HG03432 (cell line): ENCODE data around the gene VWF.
"Not testable (repeated sequence)": the region's sequence is repeated elsewhere in the genome, so short reads cannot be mapped to it uniquely, and the experiment has no call there.

Experiments used
- ATAC-seq: cut with Tn5 transposase; IDR thresholded peaks from one replicate; pipeline ENCODE4 v1.9.1; 2021; ENCODE audit warnings: mild to moderate bottlenecking, moderate library complexity; ENCODE audit not compliant: unreplicated experiment

VWF gene

DNA sequence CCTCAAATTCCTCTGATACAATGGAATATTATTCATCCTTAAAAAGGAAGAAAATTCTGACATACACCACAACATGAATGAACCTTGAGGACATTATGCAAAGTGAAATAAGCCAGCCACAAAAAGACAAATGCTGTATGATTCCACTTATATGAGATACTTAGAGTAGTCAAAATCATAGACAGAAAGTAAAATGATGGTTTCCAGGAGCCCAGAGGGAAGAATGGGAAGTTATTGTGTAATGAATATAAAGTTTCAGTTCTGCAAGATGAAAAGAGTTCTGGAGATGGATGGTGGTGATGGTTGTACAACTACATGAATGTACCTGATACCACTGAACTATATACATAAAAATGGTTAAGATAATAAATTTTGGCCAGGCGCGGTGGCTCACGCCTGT lies 18.3 kb downstream of the VWF start:
- no peak for ATAC-seq

DNA sequence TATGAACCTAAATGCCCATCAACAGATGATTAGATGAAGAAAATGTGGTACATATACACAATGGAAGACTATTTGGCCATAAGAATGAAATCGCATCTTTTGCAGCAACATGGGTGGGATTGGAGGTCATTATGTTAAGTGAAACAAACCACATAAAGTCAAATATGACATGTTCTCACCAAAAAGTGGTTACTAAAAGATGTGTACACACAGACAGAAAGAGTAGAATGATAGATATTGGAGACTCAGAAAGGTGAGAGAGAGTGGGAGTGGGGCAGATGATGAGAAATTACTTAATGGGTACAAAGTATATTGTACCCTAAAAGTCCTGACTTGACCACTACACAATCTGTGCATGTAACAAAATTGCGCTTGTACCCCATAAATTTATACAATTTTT lies 19.6 kb downstream of the VWF start:
- ATAC-seq: no peak

DNA sequence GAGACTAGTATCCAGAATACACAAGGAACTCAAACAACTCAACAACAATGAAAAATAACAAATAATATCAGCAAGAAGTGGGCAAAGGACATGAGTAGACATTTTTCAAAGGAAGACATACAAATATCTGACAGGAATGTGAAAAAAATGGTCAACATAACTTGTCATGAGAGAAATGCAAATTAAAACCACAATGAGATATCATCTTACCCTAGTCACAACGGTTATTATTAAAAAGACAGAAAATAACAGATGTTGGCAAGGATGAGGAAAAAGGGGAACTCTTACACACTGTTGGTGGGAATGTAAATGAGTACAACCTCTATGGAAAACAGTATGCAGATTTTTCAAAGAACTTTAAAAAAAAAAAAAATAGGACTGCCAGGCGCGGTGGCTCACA lies 20.4 kb downstream of the VWF start:
- no peak for ATAC-seq

GRCh38 chr12:6102021-6102420 lies 22.4 kb downstream of the VWF start:
- ATAC-seq: not testable (repeated sequence)

GRCh38 chr12:6099316-6099715 lies 25.2 kb downstream of the VWF start:
- no peak for ATAC-seq

- no peak for ATAC-seq
Measured at GRCh38 chr12:6097411-6097810, 27.1 kb downstream of the VWF start.

DNA sequence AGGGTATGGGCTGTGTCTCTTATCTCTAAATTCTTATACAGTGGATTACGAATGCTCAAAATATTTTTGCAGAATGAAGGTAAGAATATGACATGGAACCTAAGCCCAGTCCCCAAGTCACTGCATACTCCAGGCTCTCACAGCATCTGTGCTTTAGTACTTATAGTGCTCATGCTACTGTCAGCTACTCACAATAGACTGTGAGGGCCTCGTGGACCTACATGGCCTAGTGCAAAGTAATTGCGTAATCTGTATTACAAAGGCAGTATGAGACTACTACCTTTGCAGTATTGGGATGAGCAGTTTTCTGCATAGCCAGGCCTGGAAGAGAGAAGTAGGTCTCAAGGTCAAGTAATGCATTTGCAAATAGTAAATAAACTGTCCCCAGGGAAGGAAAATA lies 27.9 kb downstream of the VWF start:
- no peak for ATAC-seq

GRCh38 chr12:6095269-6095668 lies 29.2 kb downstream of the VWF start:
- no peak for ATAC-seq

DNA sequence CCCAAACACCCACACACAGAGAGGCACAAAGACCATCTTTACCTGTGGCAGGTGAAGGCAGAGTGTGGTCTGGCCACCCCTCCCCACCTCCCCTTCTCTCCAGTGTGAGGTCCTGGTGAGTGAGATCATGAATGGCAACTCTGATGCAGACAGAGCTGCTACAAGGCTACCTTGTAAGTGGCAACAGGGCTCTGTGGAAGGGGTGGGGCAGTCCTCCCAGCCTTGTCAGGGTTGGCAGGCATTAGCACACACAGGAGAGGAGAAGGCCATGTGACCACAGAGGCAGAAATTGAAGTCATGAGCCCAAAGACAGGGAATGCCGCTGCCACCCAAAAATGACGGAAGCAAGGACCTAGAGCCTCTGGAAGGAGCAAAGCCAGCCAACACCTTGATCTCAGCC lies 30.7 kb downstream of the VWF start:
- ATAC-seq: no peak

DNA sequence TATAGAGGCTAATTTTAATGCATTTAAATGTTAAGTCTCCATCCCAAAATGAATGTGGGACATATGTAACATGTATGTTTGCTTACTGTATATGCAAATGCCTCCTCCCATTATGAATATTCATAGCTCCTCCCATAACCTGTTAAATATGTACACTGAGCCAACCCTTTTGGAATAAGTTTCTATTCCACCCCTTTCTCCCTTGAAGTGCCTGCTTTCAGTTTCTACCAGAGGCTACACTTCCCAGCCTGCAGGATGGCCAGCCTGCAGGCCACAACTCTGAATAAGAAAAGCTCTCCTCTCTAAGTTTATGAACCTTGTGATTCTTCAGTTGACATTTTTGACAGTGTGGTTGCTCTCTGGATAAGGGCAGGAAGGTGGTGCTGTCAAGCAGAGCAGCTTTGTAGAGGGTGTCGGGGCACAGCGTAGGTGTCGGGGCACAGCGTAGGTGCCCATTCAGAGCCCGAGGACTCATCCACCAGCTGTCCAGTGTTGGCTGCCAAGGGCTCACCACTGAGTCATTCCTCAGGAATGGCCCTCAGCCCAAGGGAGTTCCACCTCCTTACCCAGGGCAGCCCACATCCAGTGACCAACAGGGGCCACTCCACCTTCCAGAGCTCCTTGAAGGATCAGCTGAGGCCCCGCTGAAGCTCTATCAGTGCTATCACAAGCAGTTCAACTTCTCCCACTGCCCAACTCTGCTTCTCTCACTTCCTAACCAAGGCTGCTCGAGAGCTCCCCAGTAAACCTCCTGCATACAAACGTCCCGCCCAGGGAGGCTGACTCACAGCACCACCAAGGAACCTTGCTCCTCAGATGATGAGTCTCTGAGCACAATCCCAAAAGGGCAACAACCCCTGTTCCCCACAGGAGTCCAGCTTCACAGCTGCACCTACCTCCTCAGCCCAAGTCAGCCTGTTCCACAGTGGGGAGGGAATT lies 31.4 kb downstream of the VWF start:
- no peak for ATAC-seq

- ATAC-seq: no peak
Measured at GRCh38 chr12:6091786-6092566, 32.5 kb downstream of the VWF start.

GRCh38 chr12:6090803-6091202 lies 33.7 kb downstream of the VWF start:
- ATAC-seq: no peak

DNA sequence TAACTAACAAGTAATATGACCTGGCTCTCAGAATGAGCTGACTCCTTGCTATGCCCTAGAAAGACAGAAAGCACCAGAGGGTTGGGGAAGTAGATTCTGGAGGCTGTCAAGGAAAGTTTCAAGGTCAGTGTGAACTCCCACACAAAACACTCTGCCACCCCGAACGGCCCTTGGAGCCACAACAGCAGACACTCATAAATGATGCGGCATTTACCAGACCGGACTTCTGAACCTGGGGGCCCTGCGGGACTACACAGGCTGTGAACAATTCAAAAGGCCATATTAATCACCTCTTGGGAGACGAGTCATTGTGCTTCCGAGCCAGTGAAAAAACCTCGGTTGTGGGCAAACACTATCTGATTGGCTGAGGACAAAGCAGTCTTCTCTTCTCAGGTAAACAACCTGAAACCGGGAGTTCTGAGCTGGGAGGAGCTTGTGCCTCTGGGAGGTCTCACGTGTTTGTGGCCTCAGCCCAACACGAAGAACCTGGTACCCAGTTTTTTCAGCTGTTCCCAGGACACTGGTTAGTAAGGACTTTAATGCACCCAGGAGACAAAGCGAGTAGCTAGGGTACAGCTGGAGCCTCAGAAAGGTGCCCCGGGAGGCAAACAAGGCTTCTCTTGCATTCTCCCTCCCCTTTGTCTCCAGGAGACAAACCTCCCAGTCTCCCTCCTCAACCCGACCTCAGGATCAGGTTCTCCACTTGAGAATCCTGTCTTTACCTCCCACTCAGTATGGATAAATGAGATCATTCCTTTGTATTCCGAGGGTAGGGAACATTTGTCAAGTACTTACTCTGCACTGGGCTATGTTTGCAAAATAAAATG lies 35.3 kb downstream of the VWF start:
- ATAC-seq: no peak

DNA sequence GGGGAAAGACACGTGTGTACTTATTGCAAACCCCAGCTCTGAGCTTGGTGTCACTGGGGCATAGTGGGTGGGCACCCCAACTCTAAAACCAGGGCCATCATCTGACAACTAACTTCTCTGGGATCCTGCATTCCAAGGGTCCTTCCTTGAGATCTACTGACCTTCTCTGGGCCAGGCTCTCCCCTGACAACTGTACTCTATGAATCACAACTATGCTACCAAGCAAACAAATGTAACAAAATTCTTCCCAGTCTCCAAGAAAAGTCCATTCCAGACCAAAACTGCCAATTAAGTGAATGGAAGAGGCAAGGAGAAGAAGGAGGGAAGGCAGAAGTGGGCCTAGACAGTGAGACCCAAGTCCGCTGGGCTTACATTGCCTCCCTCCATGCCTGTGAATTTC lies 38.2 kb downstream of the VWF start:
- no peak for ATAC-seq

- ATAC-seq: no peak
Measured at GRCh38 chr12:6085841-6086240, 38.6 kb downstream of the VWF start.

- ATAC-seq: no peak
Measured at GRCh38 chr12:6084969-6085450, 39.5 kb downstream of the VWF start.

DNA sequence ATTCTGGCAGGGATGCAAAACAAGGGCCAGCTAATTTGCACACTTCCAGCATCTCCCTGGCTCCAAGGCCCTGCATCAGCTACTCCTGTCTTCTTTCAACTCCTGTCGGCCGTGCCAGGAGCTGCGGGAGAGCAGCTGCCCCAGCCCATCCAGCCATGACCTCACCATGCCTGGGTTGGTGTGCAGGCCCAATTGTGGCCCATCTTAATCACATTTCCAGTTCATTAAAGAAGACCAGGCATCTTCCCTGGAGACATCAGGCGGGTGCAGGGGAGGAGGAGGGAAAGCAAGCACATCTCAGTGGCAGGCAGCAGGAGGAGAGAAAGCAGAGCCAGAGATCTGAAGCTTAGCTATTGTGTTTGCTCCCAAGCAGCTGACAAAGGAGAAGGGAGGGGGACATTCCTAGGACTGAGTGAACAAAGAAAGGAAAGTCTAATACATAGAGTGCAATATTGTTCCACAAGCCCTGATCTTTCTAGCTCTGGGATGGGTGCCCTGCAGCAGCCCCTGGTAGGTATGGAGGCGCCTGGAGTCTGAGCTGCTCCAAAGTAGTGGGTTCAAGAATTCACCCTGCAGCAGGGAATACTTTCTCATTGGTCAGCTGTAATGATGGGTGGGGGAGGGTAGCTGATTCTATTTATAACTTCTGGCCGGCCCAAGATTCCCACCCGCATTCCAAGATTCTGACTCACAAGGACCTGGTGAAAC lies 40.1 kb downstream of the VWF start:
- ATAC-seq: no peak

GRCh38 chr12:6083601-6084000 lies 40.9 kb downstream of the VWF start:
- ATAC-seq: no peak

GRCh38 chr12:6082613-6083012 lies 41.9 kb downstream of the VWF start:
- no peak for ATAC-seq
